Measurements from ENCODE around the gene SSTR3.
A peak's percentile ranks its signal among the peaks of the same experiment; 100 is the strongest.

SSTR3 gene

GRCh38 chr22:37193629-37194191, 18.6 kb downstream of the SSTR3 start:
- DNase-seq: peak; percentile 91 to 95

DNA sequence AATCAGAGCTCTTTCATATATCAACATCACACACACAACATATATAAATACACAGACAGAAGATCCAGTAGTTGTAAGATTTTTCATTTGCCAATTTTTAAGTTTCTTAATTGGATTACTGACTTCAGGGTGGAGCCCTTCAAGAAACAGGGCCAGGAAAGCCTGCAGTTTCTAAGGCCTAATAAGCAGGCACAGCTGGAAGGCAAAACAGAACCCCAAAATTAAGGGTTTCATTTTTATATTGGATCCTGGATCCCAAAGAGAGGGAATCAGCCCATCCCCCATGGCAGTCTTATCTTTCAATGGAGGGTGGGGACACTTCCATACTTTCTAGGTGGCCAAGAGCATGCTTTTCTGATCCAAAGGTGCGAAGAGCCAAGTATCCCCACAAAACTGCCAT, 19.5 kb downstream of the SSTR3 start:
- no peak for DNase-seq

DNA sequence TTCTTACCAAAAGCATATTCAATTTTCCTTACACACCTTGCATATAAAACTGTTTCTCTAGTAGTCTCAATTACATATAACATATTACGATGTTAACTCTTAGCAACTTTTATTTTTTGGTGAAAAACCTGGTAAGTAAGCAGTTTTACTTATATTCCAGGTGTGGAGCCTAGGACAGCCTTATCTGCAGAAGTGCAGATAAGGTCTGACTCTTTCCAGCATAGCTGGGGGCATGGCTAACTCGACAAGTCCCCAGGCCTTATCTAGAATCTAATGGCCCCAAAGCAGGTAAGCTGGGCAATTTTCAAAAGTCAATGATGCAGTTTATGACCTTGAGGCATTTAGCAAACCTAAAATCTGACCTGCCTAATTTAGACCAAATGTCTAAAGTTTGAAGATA, 20.1 kb downstream of the SSTR3 start:
- DNase-seq: no peak

GRCh38 chr22:37190262-37190780, 22.0 kb downstream of the SSTR3 start:
- DNase-seq: no peak

- DNase-seq: no peak
Observed at GRCh38 chr22:37188901-37189466, 23.3 kb downstream of the SSTR3 start.

DNA sequence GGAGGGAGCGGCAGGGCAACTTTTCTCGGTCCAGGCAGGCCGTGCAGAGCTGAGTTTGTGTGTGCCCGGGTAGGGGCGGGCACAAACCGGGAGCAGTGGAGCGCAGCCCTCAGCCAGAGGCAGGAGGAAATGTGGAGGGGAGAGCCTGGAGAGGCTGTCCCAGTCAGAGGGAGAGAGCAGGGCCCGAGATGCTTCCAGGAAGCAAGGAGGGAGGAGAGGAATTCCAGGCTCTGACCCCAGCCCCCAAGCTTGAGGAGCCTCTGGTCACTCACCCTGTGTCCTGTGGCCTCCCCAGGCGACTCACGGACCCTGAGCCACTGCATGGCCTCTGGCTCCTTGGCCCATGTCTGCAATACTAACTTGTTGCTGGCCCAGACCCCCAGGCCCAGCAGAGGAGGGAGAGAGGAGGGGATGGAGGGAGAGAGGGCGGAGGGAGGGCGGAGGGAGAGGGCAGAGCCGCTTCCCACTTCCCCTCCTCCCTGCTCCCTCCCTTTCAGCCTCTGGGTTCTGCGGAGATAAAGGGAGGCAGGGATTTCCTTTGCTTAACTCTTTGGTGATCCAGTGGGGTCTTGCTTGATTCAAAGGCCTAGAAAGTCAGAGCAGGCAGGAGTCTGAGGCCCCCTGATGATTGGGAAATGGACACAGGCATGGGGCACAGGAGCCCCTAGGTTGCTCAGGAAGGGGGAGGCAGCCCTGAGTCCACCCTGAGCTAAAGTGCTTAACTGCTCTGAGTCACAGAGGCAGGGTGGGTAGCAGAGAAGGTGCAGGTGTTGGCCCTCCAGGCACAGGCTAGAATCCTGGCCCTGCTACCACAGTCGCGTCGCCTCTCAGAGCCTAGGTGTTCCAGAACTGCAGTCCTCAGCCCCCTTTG, 24.2 kb downstream of the SSTR3 start, which contains the start of gene C1QTNF6:
Gene C1QTNF6, minus strand, starts transcription at position 357 of the 871 bp plus-strand sequence. Its CDS starts 34 bp downstream, at position 323.
- no peak for DNase-seq

- DNase-seq: no peak
Observed at GRCh38 chr22:37187552-37187890, 24.8 kb downstream of the SSTR3 start.

DNA sequence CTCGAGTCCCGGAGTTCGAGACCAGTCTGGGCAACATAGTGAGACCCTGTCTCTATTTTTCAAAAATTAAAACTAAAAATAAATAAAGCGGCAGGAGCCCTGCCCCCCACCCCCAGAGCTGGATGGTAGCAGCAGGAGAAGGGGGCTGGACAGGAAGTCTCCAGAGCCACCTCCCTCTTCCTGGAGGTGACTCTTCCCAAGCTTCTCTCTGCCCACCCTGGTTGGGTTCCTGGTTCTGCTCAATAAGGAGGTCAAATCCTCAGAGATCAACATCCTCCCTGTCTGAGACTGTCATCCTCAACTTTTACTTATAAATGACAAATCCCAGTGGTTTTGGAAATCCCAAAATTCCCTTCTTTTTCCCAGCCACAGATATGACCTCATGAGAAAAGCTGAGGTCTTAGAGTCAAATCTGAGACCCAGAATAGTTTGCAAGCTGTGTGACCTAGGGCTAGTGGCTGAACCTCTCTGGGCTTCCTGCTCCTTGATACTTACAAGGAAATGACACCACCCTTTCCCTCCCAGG, 25.2 kb downstream of the SSTR3 start:
- DNase-seq: no peak

DNA sequence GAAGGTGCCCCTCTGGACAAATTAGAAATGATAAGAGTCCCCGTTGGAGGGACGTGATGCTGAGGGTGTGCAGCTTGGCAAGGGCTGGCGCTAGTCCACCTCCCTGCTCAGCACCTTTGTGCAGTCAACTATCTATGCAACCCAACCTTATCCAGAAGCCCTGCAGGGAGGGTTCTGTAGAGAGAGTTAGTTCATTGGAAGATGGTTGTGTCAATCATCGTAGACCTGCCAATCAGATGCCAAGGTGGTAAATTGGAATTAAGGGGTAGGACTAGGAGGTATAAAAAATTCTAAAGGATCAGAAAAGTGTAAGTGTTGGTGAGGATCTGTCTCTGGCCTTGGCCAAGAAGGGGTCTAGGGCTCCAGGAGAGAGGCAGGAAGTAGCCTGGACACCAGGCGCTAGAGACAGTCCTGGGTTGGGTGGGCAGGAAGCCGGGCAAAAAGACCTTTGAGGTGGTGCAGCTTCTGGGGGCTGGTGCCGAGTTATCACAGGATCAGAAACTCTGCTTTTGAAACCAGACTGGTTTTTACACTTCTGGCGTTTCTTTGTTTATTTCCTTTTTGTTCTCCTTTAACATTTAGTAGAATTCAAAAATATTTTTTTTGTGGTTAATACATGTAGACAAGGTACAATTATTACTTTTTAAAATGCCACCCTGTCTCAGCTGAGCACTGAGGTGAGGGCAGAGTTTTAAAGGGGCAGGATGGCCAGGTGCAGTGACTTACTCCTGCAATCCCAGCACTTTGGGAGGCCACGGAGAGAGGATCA, 25.9 kb downstream of the SSTR3 start:
- peak; percentile 36 to 48 for DNase-seq

- no peak for DNase-seq
Observed at GRCh38 chr22:37185646-37186227, 26.5 kb downstream of the SSTR3 start.

DNA sequence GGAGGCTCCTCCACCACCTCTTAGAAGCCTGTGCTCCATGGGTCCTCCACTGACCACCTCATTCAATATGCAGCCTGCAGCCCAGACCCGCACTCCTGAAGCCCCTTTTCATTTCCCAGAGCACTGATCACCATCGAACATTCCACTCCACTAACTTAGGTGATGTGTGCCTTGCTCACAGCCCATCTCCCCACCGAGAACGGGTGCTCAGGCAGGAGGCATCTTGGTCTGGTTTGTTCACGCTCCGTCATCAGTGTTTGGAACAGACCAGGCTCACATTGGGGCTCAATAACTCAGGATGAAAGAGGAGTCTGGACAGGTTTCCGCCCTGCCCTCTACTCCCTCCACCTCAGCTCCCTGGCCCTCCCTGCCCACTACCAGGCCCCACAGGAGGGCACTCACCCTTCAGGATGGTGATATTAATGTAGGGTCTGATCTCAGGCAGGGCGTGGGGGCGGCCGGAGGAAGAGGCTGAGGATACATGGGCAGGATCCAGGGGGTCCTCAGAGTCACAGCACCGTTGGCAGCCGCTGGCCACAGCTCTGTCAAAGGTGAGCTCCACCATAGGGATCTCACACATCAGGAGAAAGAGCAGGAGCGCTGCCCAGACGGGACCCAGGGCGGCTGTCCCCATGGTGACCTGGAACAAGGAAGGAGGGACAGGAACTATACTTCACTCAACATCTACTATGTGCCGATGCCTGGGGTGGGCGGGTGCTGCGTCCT, 27.3 kb downstream of the SSTR3 start:
- no peak for DNase-seq

- no peak for DNase-seq
Observed at GRCh38 chr22:37184380-37184755, 27.9 kb downstream of the SSTR3 start.

GRCh38 chr22:37183432-37184379, 28.6 kb downstream of the SSTR3 start:
- no peak for DNase-seq

DNA sequence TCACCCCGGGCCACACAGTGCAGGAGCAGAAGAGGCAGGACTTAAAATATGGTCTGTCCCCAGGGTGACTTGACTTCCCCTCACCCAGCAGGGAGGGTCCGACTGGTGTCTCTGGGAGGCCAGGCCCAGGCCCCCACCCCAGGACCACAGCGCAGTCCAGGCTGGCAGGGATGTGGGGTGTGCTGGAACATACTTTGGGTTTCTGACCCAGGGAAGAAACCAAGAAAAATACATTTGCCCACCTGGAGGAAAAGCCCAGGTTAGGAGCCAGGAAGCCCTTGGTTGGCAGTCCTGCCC, 29.4 kb downstream of the SSTR3 start:
- no peak for DNase-seq

DNA sequence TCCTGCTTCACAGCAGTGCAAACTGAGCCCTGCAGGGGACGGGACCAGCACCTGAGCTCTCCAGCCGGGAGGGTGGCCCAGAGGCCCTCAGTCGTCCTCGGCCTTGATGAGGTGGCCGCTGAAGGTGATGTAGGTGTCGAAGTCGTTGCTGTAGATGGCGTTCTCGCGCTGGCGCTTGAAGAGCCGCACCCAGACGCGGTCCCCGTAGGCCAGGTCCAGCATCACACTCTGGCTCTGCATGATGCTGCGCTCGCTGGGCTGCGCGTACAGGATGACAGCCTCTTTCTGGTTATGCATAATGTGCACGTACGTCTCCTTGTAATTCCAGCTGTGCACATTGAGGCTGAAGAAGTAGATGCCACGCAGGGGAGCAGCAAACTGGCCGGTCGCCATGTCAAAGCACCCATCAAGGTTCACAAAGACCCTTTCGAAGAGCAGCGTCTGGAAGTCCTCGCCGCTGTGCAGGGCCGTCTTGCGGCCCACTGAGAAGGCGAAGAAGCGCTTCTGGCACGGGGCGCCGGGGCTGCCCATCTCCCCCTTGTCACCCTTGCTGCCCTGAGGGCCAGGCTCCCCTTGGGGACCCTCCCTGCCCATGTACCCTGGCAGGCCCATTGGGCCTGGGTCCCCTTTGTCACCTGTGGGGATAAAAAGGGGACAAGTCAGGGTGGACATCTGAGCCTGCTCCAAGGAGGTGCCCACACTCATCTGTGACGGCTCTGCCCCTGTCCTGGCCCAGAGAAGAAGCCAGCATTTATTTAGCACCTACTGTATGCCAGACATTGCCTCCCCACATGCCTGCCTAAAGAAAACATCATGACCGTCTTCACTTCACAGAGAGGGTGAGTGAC, 30.0 kb downstream of the SSTR3 start:
- no peak for DNase-seq

GRCh38 chr22:37181681-37182080, 30.6 kb downstream of the SSTR3 start:
- DNase-seq: no peak

DNA sequence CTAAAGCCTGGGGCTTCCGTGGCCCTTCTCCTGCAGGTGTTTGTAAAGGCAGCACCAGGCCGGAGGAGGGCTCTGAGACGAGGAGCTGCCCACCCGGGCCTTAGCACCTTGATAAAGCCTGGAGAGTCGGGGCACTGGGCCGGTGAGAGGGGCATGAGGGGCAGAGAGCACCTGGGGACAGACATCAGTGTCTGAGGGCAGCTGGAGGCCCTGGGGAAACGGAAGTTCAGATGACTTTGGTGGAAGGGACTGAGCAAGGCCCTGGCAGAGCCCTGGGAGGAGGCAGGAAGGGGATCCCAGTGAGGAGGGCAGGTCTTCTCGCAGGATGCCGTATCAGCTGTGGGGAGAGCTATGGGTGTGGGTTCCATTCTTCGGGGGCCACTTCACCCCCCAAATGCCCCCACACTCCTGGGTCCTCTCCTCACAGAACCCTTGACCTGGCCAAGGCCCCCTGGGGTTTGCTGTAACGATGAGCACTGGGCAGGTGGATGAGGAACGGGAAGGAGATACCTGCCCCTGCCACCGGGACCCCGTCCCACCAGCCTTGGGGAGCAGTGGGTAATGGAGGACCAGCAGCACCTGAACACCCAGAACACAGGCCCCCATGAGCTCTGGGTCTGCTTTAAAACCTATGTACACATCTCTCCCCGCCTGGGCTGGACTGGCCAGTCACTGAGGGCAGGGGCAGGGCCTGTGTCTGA, 31.6 kb downstream of the SSTR3 start:
- no peak for DNase-seq

GRCh38 chr22:37179622-37180420, 32.5 kb downstream of the SSTR3 start:
- DNase-seq: no peak

- no peak for DNase-seq
Observed at GRCh38 chr22:37179126-37179470, 33.2 kb downstream of the SSTR3 start.
